Tracheal epithelial cell (primary cell): ENCODE results near the gene MRPL22. TPM values are rescaled to one million over a fixed set of nuclear protein-coding genes. Genes with fewer than 3 reads are reported as not detected.

Experiments
- total RNA-seq: library from RNA; depleted of rRNA; stranded (reverse); fragments of >200 nt; gene quantifications from 2 replicates; pipeline ENCODE4 v1.2.1, GENCODE V29; 2014

MRPL22 gene
- total RNA-seq: 10.2 and 29.2 TPM in 2 replicates

DNA sequence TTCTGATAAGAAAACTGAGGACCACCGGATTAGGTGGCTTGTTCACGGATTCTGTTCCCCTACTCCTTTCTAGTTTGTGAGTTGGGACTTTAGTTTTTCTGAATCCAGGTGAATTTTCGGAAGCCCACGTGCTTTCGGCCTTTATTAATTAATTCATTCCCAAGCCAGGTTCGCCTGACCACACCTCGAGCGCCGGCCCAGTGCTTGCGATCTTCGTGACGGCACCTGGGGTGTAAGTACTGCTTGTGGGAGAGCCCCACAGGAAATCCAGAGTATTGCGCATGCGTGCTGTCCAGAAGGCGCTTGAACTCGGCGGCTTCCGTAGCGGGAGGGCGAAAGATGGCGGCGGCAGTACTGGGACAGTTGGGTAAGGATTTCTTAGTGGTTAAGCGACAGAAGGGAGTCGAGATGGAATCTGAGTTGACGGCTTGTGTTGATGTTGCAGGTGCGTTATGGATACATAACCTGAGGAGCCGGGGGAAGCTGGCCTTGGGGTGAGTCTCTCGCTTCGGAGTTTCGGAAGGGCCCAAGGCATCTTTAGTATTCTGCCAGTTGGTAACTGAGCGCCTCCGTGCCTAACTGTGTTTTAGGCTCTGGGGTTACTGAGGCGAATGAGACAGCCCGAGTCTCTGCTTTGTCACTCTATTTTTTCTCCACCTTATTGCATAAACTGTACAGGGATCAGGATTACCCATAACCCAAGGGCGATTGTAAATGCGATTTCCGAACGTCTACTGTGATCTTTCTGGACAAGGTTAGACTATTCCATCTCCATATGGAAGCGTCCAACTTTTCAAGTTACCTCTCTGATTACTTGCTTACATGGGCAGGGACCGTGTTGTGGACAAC lies at the start of gene MRPL22:
TSS of gene MRPL22 (plus strand) at position 302 of the 849 bp plus-strand sequence. CDS start at position 340, 38 bp downstream.

DNA sequence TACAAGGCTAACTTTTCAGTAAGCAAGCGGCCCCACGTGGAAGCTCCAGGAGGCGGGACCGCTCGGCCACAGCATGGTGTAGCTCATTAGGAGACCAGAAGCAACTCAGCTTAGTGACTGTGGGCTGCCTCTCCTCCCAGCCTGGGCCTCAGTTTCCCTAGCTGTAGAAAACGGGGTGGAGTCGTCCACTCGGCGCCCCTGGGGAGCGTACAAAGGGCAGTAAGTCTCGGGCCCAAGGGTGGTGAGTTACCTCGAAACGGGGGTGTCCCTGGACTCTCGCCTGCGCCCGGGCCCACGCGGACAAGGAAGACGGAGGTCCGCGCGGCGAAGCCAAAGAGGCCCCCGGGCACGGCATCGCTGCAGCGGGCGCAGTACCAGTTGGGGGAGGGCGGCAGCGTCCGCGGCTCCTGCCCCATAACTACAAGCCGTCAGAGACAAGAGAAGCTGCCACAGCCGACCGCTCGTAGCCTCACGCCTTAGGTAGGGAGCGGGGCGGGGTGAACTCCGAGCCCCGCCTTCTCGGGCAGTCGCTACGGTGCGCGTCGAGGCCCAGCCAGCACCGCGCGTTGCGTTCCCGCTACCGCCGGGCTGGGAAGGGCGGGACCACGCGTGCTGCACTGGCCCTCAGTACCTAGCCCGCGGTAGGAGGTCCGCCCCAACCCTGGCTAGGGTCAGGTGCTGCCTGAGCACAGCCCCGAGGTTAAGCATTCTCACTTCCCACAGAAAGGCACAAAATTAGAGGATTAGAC lies 3.0 kb upstream of the MRPL22 start, which contains the start of gene GEMIN5:
TSS of gene GEMIN5 (minus strand) at position 494 of the 749 bp plus-strand sequence. CDS start at position 416, 78 bp downstream.

DNA sequence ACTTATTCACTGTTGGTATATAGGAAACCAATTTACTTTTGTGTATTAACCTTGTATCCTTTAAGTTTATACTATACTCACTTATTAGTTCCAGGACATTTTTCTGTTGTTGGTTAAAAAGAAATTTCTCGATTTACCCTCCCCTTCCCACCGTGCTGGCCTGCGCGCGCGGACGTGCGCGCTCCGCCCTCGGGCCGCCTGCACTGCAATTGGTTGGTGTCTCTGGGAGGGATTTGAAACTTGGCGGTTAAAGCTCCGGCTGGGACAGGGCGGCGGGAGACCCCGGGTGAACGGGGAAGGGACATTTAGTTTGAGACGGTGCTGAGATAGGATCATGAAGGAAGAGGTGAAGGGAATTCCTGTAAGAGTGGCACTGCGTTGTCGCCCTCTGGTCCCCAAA lies 72.7 kb downstream of the MRPL22 start, which contains the start of gene KIF4B:
TSS of gene KIF4B (plus strand) at position 230 of the 400 bp plus-strand sequence. CDS start at position 335, 105 bp downstream.

Other genes with a start within 250 kb of the MRPL22 start
- gene LARP1, start 185.7 kb upstream of the MRPL22 start, total RNA-seq: 43.4 and 54.1 TPM in 2 replicates
- gene FAXDC2, start 90.5 kb upstream of the MRPL22 start, total RNA-seq: 1.7 and 2.1 TPM in 2 replicates
- 70.8 and 80.0 TPM in 2 replicates for gene CNOT8, start 82.4 kb upstream of the MRPL22 start, total RNA-seq
- 22.4 and 23.0 TPM in 2 replicates for gene GEMIN5, start 2.9 kb upstream of the MRPL22 start, total RNA-seq
- gene KIF4B, start 72.7 kb downstream of the MRPL22 start, total RNA-seq: not detected in 2 replicates